ENCODE measurements around the gene ZNF503. TPM values are rescaled to one million over a fixed set of nuclear protein-coding genes. Genes with fewer than 3 reads are reported as not detected.
A peak's percentile ranks its signal among the peaks of the same experiment; 100 is the strongest.

Gene ZNF503, protein sequence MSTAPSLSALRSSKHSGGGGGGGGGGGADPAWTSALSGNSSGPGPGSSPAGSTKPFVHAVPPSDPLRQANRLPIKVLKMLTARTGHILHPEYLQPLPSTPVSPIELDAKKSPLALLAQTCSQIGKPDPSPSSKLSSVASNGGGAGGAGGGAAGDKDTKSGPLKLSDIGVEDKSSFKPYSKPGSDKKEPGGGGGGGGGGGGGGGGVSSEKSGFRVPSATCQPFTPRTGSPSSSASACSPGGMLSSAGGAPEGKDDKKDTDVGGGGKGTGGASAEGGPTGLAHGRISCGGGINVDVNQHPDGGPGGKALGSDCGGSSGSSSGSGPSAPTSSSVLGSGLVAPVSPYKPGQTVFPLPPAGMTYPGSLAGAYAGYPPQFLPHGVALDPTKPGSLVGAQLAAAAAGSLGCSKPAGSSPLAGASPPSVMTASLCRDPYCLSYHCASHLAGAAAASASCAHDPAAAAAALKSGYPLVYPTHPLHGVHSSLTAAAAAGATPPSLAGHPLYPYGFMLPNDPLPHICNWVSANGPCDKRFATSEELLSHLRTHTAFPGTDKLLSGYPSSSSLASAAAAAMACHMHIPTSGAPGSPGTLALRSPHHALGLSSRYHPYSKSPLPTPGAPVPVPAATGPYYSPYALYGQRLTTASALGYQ
- 1.5 and 2.0 TPM in 2 replicates for total RNA-seq (2014; rRNA removed; shearing (Covaris generic))

DNA sequence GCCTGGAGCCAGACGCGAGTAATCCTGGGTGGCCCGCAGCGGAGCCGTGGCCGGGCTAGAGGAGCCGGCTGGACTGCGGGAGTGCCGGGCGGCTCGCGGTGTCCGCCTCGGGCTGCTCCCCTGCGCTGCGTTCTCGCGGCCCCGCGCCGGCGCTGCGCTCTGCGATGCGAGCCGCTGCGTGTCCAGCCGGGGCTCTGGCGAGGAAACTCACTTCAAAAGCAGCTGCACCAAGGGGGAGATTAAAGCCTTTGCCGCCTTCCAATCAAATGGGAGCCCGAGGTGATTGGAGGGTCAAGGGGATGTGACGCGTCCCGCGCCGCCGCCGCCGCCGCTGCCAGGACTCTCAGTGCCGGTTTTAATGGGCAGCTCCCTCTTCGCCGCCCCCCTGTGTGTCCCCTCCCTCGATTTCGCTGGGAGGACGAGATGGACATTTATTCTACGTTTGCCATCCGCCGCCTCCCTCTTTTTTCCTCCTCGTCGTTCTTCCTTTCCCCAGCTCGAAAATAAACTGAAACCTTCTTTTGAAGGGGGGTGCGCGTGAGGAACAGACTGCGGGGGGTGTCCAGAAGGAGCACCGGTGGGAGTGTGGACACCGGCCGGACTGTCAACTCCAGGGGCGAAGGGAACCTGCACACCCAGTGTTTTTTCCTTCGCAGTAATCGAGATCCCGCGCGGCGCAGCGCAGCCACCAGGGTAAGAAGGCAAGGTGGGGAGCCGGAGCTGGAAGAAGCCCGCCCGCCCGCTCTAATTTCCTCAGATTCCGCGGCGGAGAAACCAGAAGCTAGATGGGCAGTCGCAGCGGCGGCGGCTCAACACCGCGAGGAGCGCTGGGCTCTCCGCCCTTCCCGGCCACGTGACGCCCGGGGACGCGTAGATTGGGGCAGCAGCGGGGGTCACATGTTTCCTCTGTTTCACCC, at the start of gene ZNF503:
ZNF503 (minus strand) TSS at position 196 of the 917 bp plus-strand sequence. CDS start 345 bp downstream, outside the sequence.
- in situ Hi-C loops (cut with HindIII; ENCODE audit: low sequenced_read_pairs), result no loop called here
- DNase-seq (ENCODE audit: low spot score), result peak; percentile 93

DNA sequence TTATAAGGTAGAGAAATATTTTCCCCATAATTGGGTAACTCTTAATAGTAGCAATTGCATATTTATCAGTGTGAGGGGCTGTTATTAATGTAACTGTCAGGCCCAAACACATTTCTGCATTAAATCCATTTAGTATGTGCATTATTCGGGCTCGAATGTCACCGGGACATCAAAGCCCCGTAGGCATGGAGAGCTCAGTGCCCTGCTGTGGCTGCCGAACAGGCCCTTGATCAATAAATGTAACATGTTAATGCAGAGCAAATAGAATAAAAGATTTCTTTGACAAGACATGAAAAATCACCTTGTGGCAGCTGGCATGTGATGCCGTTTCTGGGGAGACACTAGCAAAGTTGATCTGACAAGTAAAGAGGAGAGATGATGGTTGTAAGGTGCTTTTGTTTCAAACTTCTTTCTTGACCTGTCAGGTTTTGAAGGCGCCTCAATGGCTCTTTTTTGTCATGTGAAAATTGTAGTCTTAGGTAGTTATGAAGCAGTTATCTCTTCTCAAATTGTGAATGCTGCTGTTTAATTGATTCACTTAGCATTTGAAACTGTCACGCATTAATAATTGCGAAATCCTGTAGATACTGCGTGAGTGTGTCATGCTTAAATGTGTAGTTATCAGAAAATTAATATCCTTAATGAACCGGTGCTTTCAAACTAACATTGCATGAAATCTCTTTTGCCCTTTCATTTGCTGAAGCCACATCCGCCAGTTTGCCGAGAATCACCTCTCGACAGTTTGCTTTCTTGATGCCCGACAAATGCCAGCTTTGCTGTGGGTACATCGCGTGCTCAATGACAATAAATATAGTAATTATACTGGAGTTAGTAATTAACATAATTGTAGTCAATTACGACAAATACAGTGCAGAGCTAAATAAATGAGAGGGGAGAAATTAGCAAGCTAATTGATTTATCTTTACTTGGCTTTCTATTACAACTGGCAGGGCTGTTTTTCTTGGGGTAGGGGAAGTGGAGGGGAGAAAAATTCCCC, 49.4 kb upstream of the ZNF503 start:
- in situ Hi-C loops (cut with HindIII; ENCODE audit: low sequenced_read_pairs), result no loop called here
- no peak for DNase-seq (ENCODE audit: low spot score)

DNA sequence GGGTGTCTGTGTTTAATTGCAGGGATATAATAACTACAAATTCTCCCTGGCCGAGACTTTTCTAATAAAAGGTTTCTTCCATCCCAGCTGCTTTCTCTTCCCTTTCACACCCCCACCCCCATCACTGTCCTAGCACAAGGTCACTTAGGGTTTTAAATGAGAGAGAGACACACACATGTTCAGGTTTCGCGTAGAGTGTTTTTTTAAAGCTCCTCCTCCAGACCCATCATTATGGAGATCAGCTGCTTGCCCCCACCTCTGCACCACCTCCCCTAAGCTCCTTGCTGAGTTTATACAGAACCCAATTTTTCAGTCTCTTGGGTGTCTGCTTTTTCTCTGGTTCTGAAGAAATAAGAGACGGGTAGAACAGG, 48.5 kb upstream of the ZNF503 start:
- DNase-seq (ENCODE audit: low spot score), result no peak
- in situ Hi-C loops (cut with HindIII; ENCODE audit: low sequenced_read_pairs), result no loop called here

DNA sequence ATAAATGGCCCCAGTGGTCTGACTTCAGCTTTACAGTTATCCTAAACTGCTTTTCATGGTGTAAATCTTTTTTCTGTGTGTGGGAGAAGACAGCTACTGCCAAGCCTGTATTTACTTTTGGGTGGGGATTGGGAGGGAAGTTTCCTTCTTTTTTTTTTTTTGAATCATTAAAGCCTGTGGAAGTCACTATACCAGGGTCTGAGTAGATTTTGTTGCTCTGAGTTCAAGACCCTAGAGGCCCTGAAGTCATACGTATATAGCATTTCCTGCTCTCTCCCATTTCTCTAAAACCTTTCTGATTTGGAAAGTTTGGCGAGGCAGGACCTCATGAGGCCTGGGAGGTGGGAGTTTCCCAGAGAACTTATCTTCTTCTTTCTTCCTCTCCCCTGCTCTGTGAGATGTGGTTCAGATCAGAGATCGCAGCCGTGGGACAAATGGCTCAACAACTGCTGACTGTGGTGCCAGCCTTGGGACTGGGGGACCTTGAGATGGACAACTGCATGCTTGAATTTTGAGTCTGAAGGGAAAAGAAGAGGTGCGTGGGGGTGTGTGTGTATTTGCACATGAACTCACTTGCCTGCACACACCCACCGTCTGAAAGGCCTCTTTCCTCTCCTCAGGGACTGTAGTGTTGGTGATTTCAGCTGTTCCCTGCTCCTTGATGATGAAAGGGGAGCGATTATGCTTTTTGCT, 48.0 kb upstream of the ZNF503 start:
- DNase-seq (ENCODE audit: low spot score), result no peak
- in situ Hi-C loops (cut with HindIII; ENCODE audit: low sequenced_read_pairs), result no loop called here

DNA sequence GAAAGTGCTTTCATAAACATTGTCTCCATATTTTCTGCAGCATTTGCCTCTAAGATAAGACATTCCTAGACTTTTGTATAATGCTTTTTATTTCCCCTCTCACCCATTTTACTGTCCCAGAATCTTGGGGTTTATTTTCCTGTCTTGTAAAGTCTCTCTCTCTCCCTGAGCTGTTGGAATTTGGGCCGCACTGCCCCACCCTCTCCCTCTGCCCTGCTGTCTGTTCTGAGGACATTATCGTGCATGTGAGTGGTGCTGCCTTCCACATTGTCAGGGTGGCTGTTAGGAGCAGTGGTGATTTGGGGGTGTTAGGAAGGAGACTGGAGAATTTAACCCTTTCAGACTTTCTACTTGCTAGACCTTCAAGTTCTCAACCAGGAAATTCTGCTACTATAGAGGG, 46.6 kb upstream of the ZNF503 start:
- DNase-seq (ENCODE audit: low spot score), result no peak
- in situ Hi-C loops (cut with HindIII; ENCODE audit: low sequenced_read_pairs), result no loop called here

DNA sequence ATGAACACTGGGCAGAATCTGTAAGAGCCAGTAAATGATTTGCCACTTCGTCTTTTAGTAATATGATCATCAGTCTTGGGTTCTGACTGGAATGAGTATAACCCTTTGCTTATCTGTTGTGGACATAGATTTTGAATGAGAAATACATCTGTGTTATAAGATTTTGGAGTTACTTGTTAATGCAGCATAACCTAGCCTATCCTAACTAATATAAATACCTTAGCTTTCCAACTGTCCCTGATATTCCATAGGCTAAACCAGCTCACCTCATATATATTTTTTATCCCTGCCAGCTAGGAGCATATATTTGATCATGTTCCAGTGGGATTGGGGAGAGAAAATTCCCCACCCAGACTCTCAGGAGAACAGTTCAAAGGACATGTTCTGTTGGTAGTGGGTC, 44.9 kb upstream of the ZNF503 start:
- in situ Hi-C loops (cut with HindIII; ENCODE audit: low sequenced_read_pairs), result no loop called here
- DNase-seq (ENCODE audit: low spot score), result no peak

DNA sequence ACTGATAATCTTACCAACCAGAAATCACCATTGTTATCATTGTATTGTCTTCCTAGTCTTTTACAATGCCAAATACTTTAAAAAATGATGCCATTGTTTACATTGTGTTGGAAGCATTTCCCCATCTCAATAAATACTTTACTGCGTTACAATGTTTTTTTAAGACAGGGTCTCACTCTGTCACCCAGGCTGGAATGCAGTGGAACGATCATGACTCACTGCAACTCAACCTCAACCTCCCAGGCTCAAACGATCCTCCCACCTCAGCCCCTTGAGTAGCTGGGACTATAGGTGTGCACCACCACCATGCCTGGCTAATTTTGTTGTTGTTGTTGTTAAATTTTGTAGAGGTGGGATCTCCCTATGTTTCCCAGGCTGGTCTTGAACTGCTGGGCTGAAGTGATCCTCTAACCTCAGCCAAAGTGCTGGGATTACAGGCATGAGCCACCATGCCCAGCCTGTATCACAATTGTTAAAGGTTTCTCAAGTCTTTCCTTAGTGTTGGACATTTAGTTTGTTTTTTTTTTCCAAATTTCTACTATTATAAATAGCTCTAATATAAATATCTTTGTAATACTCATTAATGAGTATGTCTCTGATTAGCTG, 43.3 kb upstream of the ZNF503 start:
- DNase-seq (ENCODE audit: low spot score), result no peak
- in situ Hi-C loops (cut with HindIII; ENCODE audit: low sequenced_read_pairs), result no loop called here

DNA sequence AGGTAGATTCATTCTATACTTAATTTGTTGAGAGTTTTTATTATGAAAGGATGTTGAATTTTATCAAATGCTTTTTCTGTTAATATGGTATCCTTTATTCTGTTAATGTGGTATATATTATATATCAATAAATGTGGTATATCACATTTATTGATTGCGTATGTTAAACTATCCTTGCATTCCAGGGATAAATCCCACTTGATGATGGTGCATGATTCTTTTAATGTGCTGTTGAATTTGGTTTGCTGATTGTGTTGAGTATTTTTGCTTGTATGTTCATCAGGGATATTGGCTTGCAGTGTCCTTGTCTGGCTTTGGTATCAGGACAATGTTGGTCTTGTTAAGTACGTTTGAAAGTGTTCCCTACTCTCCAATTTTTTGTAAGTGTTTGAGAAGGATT, 41.8 kb upstream of the ZNF503 start:
- no peak for DNase-seq (ENCODE audit: low spot score)

DNA sequence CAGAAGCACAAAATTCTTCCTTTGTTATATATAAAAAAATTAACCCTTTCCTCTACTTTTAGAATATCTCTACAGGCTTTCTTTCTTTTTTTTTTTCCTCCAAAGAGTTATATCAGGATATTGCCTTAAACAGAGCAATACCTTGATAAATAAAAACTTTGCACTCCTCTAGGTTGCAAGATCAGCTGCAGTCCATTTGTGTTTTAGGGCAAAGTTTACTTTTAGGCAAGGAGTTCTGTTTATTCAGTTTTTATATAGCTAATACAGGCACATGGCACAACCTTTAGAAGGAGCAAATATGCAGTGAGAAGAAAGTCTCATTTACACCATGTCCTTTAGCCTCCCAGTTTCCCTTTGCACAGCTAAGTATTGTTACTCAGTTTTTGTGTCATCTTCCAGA, 40.1 kb upstream of the ZNF503 start:
- no peak for DNase-seq (ENCODE audit: low spot score)
- in situ Hi-C loops (cut with HindIII; ENCODE audit: low sequenced_read_pairs), result no loop called here

More for the DNA sequence above, 41.8 kb upstream of the ZNF503 start:
- in situ Hi-C loops (cut with HindIII; ENCODE audit: low sequenced_read_pairs), result no loop called here

DNA sequence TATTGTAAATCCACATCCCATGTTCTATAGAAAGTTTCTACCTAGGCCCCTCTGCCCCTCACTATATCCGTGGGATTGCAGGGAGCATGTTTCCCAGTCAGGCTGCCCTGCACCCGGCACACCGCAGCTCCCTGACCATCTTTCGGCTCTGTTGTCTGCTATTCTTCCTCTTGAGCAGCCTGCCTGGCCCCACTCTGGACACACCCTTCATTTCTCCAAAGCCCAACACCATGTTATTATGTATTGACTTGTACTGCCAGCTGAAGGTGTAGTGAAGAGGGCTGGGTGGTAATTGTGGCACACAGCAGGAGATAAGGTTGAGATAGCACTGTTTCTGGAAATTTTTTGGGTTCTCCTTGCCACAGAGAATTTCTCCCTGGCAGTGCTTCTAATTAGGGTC, 39.6 kb upstream of the ZNF503 start:
- in situ Hi-C loops (cut with HindIII; ENCODE audit: low sequenced_read_pairs), result no loop called here
- DNase-seq (ENCODE audit: low spot score), result no peak

DNA sequence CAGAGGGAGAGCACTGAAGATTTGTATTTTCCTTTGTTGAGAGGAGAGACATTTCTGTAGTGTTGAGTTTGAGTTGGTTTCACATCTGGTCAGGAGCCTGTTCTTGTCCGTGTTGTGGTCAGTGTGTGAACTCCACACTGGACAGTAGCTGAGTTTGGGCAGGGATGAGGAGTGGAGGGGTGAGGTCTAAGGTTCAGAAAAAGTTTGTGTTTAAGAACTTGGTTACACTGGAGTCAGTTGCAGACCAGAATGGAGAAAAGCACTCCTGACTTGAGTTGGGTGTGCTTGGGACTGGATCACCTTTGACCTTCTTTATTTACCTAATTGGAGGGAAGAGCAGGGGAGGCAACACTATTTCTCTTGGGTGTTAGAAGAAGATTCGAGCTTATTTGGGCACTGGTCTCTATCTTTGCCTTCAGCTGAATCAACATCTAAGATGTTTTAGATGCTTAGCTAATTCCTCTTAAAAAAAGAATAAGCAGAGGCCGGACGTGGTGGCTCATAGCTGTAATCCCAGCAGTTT, 38.8 kb upstream of the ZNF503 start:
- in situ Hi-C loops (cut with HindIII; ENCODE audit: low sequenced_read_pairs), result no loop called here
- no peak for DNase-seq (ENCODE audit: low spot score)

DNA sequence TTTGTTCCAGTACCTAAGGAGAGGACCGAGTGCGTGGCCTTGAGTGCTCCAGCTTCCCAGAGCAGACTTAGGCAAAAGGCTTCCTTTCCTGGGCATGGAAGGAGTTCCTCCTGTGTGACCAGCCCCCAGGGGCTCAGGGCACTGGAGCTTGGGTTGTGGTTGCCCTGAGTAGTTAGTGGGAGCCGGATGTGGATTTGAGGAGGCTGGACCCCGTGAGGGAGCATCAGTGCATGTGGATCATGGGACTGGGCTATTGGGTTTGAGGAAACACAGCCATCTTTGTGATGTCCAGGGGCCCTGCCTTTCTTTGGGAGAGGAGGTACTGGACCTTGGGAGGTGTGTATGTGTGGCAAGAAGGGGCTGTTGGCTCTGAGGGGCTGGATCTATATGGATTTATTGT, 38.2 kb upstream of the ZNF503 start:
- in situ Hi-C loops (cut with HindIII; ENCODE audit: low sequenced_read_pairs), result no loop called here
- DNase-seq (ENCODE audit: low spot score), result no peak

DNA sequence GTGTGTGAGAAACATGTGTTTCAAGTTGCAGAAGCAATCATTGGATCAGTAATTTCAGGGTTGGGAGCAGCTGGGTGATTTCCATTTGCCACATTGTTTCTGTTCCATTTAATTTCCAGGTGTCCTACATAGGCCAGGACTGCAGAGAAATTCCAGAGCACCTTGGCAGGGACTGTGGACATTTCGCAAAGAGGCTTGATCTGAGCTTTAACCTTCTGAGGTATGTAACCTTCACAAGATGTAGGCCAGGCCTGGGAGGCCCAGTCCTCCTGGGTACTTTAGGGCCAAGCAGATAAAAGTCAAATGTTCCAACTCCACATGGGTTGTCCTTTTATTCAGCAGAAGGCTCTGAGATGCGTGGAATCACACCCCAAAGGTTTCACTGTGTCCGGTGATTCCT, 36.7 kb upstream of the ZNF503 start:
- in situ Hi-C loops (cut with HindIII; ENCODE audit: low sequenced_read_pairs), result no loop called here
- DNase-seq (ENCODE audit: low spot score), result no peak

DNA sequence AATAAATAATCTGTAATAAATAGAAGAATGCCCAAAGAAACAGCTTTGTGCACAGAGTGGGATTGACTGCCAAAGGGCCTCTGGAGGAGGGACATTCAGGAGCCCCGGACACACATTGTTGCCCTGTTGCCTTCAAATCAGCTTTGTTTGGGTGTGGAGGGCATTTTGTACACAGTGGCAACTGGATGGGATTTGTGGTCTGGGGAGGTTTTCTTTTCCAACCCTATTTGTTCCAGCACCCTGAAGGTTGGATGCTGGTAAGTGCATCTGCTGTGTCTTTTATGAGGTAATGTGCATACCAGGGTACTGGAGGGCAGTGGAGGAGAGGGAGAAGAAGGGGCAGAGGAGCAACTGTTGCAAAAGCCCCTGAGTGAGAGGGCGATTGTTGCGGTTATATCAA, 36.1 kb upstream of the ZNF503 start:
- in situ Hi-C loops (cut with HindIII; ENCODE audit: low sequenced_read_pairs), result no loop called here
- DNase-seq (ENCODE audit: low spot score), result no peak

DNA sequence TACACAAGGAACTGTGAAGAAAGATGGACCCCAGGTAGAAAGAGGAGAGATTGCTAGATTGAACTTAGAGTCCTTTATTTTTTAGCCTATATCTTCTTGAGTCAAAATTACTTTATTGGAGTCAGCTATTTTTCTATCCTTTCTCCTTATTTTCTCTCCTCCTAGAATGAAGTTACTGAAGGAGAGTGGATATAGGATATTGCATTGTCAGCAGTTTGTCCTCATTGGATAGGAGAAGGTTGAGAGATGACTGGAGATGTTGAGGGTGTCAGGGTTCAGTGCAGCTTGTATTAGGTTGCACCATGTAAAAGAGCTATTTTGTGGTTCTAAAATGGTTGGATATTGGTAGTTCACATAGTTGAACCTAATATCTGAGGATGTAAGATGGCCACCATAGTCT, 35.3 kb upstream of the ZNF503 start:
- DNase-seq (ENCODE audit: low spot score), result no peak
- in situ Hi-C loops (cut with HindIII; ENCODE audit: low sequenced_read_pairs), result no loop called here

DNA sequence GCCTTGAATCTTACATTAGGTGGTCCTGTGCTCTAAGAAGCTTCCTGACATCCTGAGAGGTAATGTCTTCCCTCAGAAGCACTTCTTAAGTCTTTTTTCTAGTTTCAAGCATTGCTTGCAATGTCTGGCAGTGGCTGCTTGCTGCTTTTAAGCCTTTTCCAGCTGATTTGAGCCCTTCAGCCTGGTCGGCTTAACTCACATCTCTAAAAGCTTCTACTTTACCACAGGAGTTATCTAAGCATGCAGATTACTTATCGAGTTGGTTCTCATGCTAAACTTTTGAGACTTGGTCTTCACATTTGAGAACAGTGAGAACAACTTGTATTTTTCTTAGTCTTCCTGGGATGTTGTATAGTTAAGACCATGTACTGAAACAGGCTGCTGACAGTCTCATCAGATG, 33.7 kb upstream of the ZNF503 start:
- in situ Hi-C loops (cut with HindIII; ENCODE audit: low sequenced_read_pairs), result no loop called here
- no peak for DNase-seq (ENCODE audit: low spot score)

DNA sequence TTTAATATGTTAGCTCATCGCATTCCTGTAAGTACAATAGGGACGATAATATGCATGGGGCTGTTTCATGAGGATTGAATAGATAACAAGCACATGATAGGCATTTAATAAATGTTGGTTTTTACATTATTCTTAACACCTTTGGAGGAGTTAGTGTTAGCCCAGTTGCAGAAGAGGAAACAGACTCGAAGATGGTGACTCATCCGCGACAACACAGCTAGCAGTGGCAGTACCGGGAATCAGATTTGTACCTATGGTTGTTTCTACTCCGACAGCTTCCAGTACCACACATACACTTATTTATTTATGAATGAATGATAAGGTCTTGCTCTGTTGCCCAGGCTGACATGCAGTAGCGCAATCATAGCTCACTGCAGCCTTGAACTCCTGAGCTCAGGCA, 32.7 kb upstream of the ZNF503 start:
- in situ Hi-C loops (cut with HindIII; ENCODE audit: low sequenced_read_pairs), result no loop called here

DNA sequence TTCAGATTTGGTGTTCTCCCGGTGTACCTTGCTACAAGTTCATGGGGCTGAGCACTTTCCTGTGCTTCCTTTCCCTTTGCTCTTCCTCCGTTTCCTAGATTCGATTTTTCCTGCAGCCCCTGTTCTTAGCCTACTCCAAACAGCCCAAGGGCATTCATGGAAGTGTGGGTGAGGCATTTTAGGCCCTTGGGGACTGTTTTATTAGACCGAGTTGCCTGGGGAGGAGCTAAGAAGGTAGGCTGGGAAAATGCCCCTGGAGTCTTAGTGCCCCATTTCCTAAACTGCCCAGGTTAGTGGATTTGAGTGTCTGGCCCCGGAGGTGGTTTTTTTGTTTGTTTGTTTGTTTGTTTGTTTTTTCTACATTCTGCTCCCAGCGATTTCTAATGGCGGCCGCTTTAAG, 31.7 kb upstream of the ZNF503 start:
- no peak for DNase-seq (ENCODE audit: low spot score)
- in situ Hi-C loops (cut with HindIII; ENCODE audit: low sequenced_read_pairs), result no loop called here

More for the DNA sequence above, 32.7 kb upstream of the ZNF503 start:
- no peak for DNase-seq (ENCODE audit: low spot score)
